Common myeloid progenitor, CD34-positive (primary cell): ENCODE data around the gene MLLT3.

ENCODE experiments used
- CTCF ChIA-PET: fragments of 350-600 bp; sonication (Branson Sonifier 250); formaldehyde crosslinking; loops from one replicate; lab custom pipeline; 2021; ENCODE audit warnings: antibody characterized with exemption; lab: Charles Lee
- POLR2A ChIA-PET: fragments of 350-600 bp; sonication (Branson Sonifier 250); formaldehyde crosslinking; loops from one replicate; lab custom pipeline; 2021; ENCODE audit warnings: antibody characterized with exemption; lab: Charles Lee
- DNase-seq, 3 donors: peaks; one replicate each; pipeline versions ENCODE4 v3.0.0 to v3.0.0-alpha.2; 2013
- H3K27ac ChIP-seq, 2 experiments: 1 replicate in 1 of 2; 2 replicates in 1 of 2; pipeline ENCODE4 v1.7.0; 2013; ENCODE audit warnings: inconsistent platforms in 2 of 2, low read length in 2 of 2, mild to moderate bottlenecking in 2 of 2, low read depth in 1 of 2, moderate library complexity in 1 of 2; ENCODE audit not compliant: severe bottlenecking in 2 of 2, insufficient read depth in 1 of 2, poor library complexity in 1 of 2
- H3K27me3 ChIP-seq, 5 experiments: replicated peaks in 2 of 5; 1 replicate in 3 of 5; 2 replicates in 2 of 5; pipeline versions ENCODE4 v1.6.1 to v1.7.0; 2013; ENCODE audit warnings: low read length in 4 of 5, mild to moderate bottlenecking in 2 of 5, moderate library complexity in 2 of 5, inconsistent platforms in 1 of 5; ENCODE audit not compliant: insufficient read depth in 5 of 5, control insufficient read depth in 4 of 5
- H3K36me3 ChIP-seq, 4 experiments: 1 replicate in 2 of 4; 2 replicates in 2 of 4; pipeline versions ENCODE4 v1.6.1 to v1.7.0; 2013; ENCODE audit warnings: low read length in 3 of 4, control low read depth in 1 of 4, mild to moderate bottlenecking in 1 of 4; ENCODE audit not compliant: control insufficient read depth in 4 of 4, insufficient read depth in 4 of 4
- H3K4me1 ChIP-seq, 4 experiments: 1 replicate in 3 of 4; 2 replicates in 1 of 4; pipeline versions ENCODE4 v1.6.1 to v1.7.1; 2013; ENCODE audit warnings: low read length in 3 of 4, mild to moderate bottlenecking in 3 of 4, control low read depth in 1 of 4, inconsistent platforms in 1 of 4, moderate library complexity in 1 of 4; ENCODE audit not compliant: control insufficient read depth in 4 of 4, insufficient read depth in 4 of 4; ENCODE audit errors: control extremely low read depth in 1 of 4
- H3K4me3 ChIP-seq, 7 experiments: 1 replicate in 4 of 7; 2 replicates in 3 of 7; pipeline versions ENCODE4 v1.5.1 to v1.7.0; 2013; ENCODE audit warnings: mild to moderate bottlenecking in 7 of 7, low read length in 6 of 7, moderate library complexity in 6 of 7, inconsistent platforms in 2 of 7, low read depth in 2 of 7, control low read depth in 1 of 7; ENCODE audit not compliant: insufficient read depth in 4 of 7, control insufficient read depth in 1 of 7; ENCODE audit errors: extremely low read depth in 1 of 7
- H3K9me3 ChIP-seq, 5 experiments: 1 replicate in 4 of 5; 2 replicates in 1 of 5; pipeline versions ENCODE4 v1.6.1 to v1.7.1; 2013; ENCODE audit warnings: low read length in 4 of 5, mild to moderate bottlenecking in 2 of 5, inconsistent platforms in 1 of 5, low read depth in 1 of 5, moderate library complexity in 1 of 5; ENCODE audit not compliant: control insufficient read depth in 4 of 5, insufficient read depth in 2 of 5; ENCODE audit errors: control extremely low read depth in 1 of 5
- WGBS: methylation state at CpG from one replicate; pipeline ENCODE4 v1.1.5; 2013; ENCODE audit not compliant: insufficient coverage; 5-methylcytosine and 5-hydroxymethylcytosine counted together

Gene MLLT3

DNA sequence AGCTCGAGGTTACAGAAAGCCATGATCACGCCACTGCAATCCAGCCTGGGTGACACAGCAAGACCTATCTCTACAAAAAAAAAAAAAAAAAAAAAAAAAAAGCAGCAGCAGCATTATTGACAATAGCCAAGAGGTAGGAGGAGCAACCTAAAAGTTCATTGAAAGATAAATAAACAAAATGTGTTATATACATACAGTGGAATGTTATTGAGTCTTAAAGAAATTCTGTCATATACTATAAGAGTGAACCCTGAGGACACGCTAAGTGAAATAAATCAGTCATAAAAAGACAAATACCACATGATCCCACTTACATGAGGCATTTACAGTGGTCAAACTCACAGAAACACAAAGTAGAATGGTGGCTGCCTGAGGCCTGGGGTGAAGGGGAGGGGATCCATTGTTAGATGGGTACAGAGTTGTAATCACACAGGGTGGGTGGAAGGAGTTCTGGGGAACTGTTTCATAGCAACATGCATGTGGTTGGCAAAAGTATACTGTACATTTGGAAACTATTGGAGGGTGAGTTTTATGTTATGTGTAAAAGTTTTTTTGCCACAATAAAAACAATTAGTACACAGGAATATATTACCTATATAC, 77.2 kb downstream of the MLLT3 start:
- peaks cover 0 to 5% (median 0%) of the 10 kb centered on the region in 4 experiments for H3K36me3 ChIP-seq
- no peaks in the 10 kb centered on the region for H3K27me3 ChIP-seq
- H3K9me3 ChIP-seq = peaks cover 0 to 17% (median 9%) of the 10 kb centered on the region in 5 experiments
- DNase-seq = no peak
- no peak overlapping the region for H3K4me3 ChIP-seq
- no CpG with 5 or more reads among the region's 3 CpGs for WGBS
- ChIA-PET CTCF (interaction anchor here (1.2 kb wide), 1 partner anchor 12 kb away, joined by 5 read pairs; no protein-coding TSS in a partner anchor), POLR2A (no interaction called here)
- no peaks in the 10 kb centered on the region for H3K4me1 ChIP-seq
- no peak overlapping the region for H3K27ac ChIP-seq

- ChIA-PET CTCF (no interaction called here), POLR2A (no interaction called here)
- no peaks in the 10 kb centered on the region for H3K4me1 ChIP-seq
- H3K27me3 ChIP-seq = no peaks in the 10 kb centered on the region
- H3K27ac ChIP-seq = no peak overlapping the region
- peak overlapping the region in 2 of 7 experiments; percentile 14 to 15 for H3K4me3 ChIP-seq
- peaks cover 0 to 13% (median 0%) of the 10 kb centered on the region in 4 experiments for H3K36me3 ChIP-seq
- no peak for DNase-seq
- peaks cover 0 to 26% (median 13%) of the 10 kb centered on the region in 5 experiments for H3K9me3 ChIP-seq
- WGBS = 93% methylated on average over 3 of the region's 5 CpGs
These were observed 82.0 kb downstream of the MLLT3 start for GRCh38 chr9:20540169-20540863.

DNA sequence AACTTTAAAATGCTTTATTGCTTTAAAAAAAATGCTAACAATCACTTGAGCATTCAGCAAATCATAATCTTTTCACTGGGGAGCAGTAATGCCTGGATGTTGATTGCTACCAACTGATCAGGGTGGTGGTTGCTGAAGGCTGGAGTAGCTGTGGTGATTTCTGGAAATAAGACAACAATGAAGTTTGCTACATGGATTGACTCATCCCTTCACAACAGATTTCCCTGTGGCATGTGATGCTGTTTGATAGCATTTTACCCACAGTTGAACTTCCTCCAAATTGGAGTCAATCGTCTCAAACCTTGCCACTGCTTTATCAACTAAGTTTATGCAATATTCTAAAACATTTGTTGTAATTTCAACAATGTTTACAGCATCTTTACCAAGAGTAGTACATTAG, 83.3 kb downstream of the MLLT3 start:
- CTCF ChIA-PET = no interaction called here
- H3K27ac ChIP-seq = no peak overlapping the region
- no peaks in the 10 kb centered on the region for H3K27me3 ChIP-seq
- POLR2A ChIA-PET = no interaction called here
- H3K9me3 ChIP-seq = peaks cover 0 to 26% (median 13%) of the 10 kb centered on the region in 5 experiments
- WGBS = no CpG with 5 or more reads among the region's 1 CpG
- no peak overlapping the region for H3K4me3 ChIP-seq
- peaks cover 0 to 13% (median 0%) of the 10 kb centered on the region in 4 experiments for H3K36me3 ChIP-seq
- DNase-seq = peak in 2 of 3 donors; percentile 12 to 33
- H3K4me1 ChIP-seq = no peaks in the 10 kb centered on the region

DNA sequence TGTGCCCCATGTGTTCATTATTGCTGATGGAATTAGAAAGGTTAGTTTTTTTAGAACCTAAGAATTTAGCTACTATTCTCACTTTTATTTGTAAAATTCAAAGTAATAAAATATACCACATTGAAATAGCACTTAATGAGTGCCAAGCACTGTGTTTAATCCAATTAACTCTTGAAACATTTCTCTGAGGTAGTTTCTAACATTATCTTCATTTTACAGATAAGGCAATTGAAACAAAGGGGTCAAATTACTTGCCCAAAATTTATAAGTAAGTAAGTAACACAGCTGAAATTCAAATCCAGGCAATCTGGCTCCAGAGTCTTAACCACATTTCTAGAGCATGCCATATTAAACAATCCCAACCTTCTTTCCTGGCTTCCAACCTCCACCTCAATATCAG, 84.2 kb downstream of the MLLT3 start:
- Histone ChIP-seq H3K4me3 (no peak overlapping the region), H3K36me3 (peaks cover 0 to 13% (median 0%) of the 10 kb centered on the region in 4 experiments), H3K27ac (no peak overlapping the region), H3K27me3 (no peaks in the 10 kb centered on the region), H3K9me3 (peaks cover 0 to 26% (median 13%) of the 10 kb centered on the region in 5 experiments), H3K4me1 (no peaks in the 10 kb centered on the region)
- ChIA-PET POLR2A (no interaction called here), CTCF (no interaction called here)
- no peak for DNase-seq

GRCh38 chr9:20537294-20537693, 85.0 kb downstream of the MLLT3 start:
- H3K36me3 ChIP-seq = peaks cover 0 to 13% (median 0%) of the 10 kb centered on the region in 4 experiments
- WGBS = no CpG with 5 or more reads among the region's 2 CpGs
- peaks cover 0 to 26% (median 13%) of the 10 kb centered on the region in 5 experiments for H3K9me3 ChIP-seq
- POLR2A ChIA-PET = no interaction called here
- no peak for DNase-seq
- H3K27me3 ChIP-seq = no peaks in the 10 kb centered on the region
- no peaks in the 10 kb centered on the region for H3K4me1 ChIP-seq
- CTCF ChIA-PET = no interaction called here
- H3K4me3 ChIP-seq = no peak overlapping the region
- H3K27ac ChIP-seq = no peak overlapping the region

DNA sequence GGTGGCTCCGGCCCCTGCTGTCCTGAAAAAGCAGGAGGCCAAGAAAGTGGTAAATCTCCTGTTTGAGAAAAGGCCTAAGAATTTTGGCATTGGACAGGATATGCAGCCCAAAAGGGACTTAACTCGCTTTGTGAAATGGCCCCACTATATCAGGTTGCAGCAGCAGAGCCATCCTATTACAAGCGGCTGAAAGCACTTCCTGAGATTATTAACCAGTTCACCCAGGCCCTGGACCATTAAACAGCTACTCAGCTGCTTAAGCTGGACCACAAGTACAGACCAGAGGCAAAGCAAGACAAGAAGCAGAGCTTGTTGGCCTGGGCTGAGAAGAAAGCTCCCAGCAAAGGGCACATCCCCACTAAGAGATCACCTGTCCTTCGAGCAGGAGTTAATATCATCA, 89.7 kb downstream of the MLLT3 start:
- Histone ChIP-seq H3K4me1 (peaks cover 6 to 13% (median 9%) of the 10 kb centered on the region in 4 experiments), H3K9me3 (no peaks in the 10 kb centered on the region), H3K4me3 (no peak overlapping the region), H3K27ac (no peak overlapping the region), H3K36me3 (no peaks in the 10 kb centered on the region), H3K27me3 (no peaks in the 10 kb centered on the region)
- POLR2A ChIA-PET = no interaction called here
- CTCF ChIA-PET = interaction anchor here (0.9 kb wide), 1 partner anchor 18 kb away, joined by 3 read pairs; no protein-coding TSS in a partner anchor
- no peak for DNase-seq
- 100% methylated on average over 4 of the region's 4 CpGs for WGBS

DNA sequence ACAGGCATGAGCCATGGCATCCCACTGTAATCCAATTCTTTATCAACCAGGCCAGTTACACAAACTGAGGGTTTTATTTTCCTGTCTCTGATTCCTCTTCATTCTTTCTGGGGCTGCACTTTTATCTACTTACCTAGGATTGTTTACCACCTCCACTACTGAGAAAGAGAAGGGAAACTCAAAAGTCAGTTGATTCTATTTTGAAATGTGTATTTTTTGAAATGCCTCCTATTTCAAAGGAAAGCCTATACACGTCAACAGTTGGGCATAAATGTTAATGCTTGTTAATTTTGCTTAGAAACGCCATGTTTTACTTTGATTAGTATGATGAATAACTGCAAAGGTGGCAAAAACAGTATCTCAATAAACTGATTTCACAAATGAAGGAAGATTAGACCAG, 92.5 kb downstream of the MLLT3 start:
- CTCF ChIA-PET = no interaction called here
- H3K4me3 ChIP-seq = no peak overlapping the region
- H3K27me3 ChIP-seq = no peaks in the 10 kb centered on the region
- no peaks in the 10 kb centered on the region for H3K36me3 ChIP-seq
- no CpG with 5 or more reads among the region's 2 CpGs for WGBS
- POLR2A ChIA-PET = no interaction called here
- no peak for DNase-seq
- H3K9me3 ChIP-seq = no peaks in the 10 kb centered on the region
- no peak overlapping the region for H3K27ac ChIP-seq
- H3K4me1 ChIP-seq = peaks cover 6 to 13% (median 9%) of the 10 kb centered on the region in 4 experiments
